ENCODE measurements around the gene ATP5MG.

DNA sequence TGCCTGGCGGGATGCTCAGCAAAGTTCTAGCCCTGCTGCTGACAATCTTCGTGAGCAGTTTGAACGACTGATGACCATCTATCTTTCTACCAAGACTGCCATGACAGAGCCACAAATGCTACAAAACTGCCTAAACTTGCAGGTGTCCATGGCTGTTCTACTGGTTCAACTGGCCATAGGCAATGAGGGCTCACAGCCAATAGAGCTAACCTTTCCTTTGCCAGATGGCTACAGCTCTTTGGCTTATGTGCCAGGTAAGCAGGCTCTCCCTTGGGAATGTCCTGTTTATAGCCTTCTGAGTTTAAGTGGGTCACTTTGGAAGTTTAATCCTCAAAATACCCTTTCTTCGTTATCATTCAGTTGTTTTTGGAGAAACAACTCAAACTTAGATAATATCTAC, 21.9 kb upstream of the ATP5MG start:
- TF ChIP-seq PBX3 (IDR thresholded peaks at IDR 0.05) (no peak), EHF (CRISPR knock-in tag; IDR thresholded peaks at IDR 0.05) (no peak), ESRRA (IDR thresholded peaks at IDR 0.05; ENCODE audit: borderline replicate concordance, low read length) (no peak), RCOR1 (IDR thresholded peaks at IDR 0.05; ENCODE audit: low read depth, low read length) (no peak), ZSCAN20 (CRISPR knock-in tag; IDR thresholded peaks at IDR 0.05) (no peak), USF2 (IDR thresholded peaks at IDR 0.05) (no peak), POLR2A (IDR thresholded peaks at IDR 0.05; ENCODE audit: low read length) (no peak), CEBPB (IDR thresholded peaks at IDR 0.05) (no peak)
- TF ChIP-seq, protein P1, sequence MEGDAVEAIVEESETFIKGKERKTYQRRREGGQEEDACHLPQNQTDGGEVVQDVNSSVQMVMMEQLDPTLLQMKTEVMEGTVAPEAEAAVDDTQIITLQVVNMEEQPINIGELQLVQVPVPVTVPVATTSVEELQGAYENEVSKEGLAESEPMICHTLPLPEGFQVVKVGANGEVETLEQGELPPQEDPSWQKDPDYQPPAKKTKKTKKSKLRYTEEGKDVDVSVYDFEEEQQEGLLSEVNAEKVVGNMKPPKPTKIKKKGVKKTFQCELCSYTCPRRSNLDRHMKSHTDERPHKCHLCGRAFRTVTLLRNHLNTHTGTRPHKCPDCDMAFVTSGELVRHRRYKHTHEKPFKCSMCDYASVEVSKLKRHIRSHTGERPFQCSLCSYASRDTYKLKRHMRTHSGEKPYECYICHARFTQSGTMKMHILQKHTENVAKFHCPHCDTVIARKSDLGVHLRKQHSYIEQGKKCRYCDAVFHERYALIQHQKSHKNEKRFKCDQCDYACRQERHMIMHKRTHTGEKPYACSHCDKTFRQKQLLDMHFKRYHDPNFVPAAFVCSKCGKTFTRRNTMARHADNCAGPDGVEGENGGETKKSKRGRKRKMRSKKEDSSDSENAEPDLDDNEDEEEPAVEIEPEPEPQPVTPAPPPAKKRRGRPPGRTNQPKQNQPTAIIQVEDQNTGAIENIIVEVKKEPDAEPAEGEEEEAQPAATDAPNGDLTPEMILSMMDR (IDR thresholded peaks at IDR 0.05): no peak
- TF ChIP-seq, protein P2, sequence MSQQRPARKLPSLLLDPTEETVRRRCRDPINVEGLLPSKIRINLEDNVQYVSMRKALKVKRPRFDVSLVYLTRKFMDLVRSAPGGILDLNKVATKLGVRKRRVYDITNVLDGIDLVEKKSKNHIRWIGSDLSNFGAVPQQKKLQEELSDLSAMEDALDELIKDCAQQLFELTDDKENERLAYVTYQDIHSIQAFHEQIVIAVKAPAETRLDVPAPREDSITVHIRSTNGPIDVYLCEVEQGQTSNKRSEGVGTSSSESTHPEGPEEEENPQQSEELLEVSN (IDR thresholded peaks at IDR 0.05; ENCODE audit: borderline replicate concordance, low read depth): no peak

Data from A549 (cell line).